ENCODE results near the gene BNC2. TPM values are rescaled to one million over a fixed set of nuclear protein-coding genes. Genes with fewer than 3 reads are reported as not detected.

Gene BNC2
- total RNA-seq, 1 experiment from 2014 or later: 0.20 TPM

DNA sequence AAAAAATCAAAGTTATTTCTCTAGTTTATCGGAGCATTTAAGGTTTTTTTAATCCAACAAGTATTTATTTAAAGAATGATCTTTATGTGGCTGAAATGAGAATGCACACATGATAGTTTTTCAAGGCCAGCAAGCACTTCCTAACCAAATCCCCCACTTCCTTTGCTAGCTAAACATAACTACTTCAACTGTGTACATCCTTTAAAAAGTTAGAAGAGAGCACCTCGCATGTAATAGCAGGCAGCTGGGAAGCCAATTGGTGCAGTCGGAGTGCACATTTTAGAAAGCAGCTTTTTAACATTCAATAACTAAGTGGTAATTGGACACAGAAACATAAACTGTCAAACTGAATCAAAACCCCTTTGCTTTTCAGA is 245.7 kb downstream of the BNC2 start:
- intact Hi-C loops (cut with micrococcal nuclease; ENCODE audit: unreplicated experiment): no loop called here

GRCh38 chr9:16623989-16624743 is 246.3 kb downstream of the BNC2 start:
- Histone ChIP-seq H3K27me3 (replicated peaks; ENCODE audit: control insufficient read depth, insufficient read depth, low read length) (no peaks in the 10 kb centered on the region), H3K4me3 (ENCODE audit: low read depth, low read length) (no peak overlapping the region), H3K9me3 (no peaks in the 10 kb centered on the region), H3K4me1 (no peaks in the 10 kb centered on the region), H3K36me3 (ENCODE audit: control insufficient read depth, insufficient read depth, low read length) (no peaks in the 10 kb centered on the region)
- Mint-ChIP-seq H3K9me3 (ENCODE audit: unreplicated experiment) (no peaks in the 10 kb centered on the region), H3K27me3 (ENCODE audit: insufficient read depth, unreplicated experiment) (peaks cover 5% of the 10 kb centered on the region), H3K4me3 (ENCODE audit: unreplicated experiment) (no peak overlapping the region), H3K36me3 (ENCODE audit: insufficient read depth, unreplicated experiment) (no peaks in the 10 kb centered on the region), H3K4me1 (ENCODE audit: low read depth, unreplicated experiment) (no peaks in the 10 kb centered on the region), H3K27ac (ENCODE audit: unreplicated experiment) (no peak overlapping the region)
- DNase-seq: no peak
- no peak for TF ChIP-seq CTCF (IDR thresholded peaks at IDR 0.05; ENCODE audit: insufficient read depth in 1 of 2, low read depth in 1 of 2, low read length in 1 of 2, severe bottlenecking in 1 of 2, unreplicated experiment in 1 of 2)
- intact Hi-C loops (cut with micrococcal nuclease; ENCODE audit: unreplicated experiment): no loop called here
- BruUV-seq (replicated peaks): no TSS peak
- CTCF ChIA-PET: no interaction called here
- POLR2A ChIA-PET: no interaction called here

More for the DNA sequence above, 245.7 kb downstream of the BNC2 start:
- Mint-ChIP-seq H3K36me3 (ENCODE audit: insufficient read depth, unreplicated experiment) (no peaks in the 10 kb centered on the region), H3K27ac (ENCODE audit: unreplicated experiment) (no peak overlapping the region), H3K4me3 (ENCODE audit: unreplicated experiment) (no peak overlapping the region), H3K4me1 (ENCODE audit: low read depth, unreplicated experiment) (no peaks in the 10 kb centered on the region), H3K9me3 (ENCODE audit: unreplicated experiment) (no peaks in the 10 kb centered on the region), H3K27me3 (ENCODE audit: insufficient read depth, unreplicated experiment) (peaks cover 5% of the 10 kb centered on the region)
- H3K4me3 ChIP-seq (ENCODE audit: low read depth, low read length): no peak overlapping the region
- ChIA-PET POLR2A (no interaction called here), CTCF (no interaction called here)
- no peak for TF ChIP-seq CTCF (IDR thresholded peaks at IDR 0.05; ENCODE audit: insufficient read depth in 1 of 2, low read depth in 1 of 2, low read length in 1 of 2, severe bottlenecking in 1 of 2, unreplicated experiment in 1 of 2)
- no peaks in the 10 kb centered on the region for H3K9me3 ChIP-seq
- BruUV-seq (replicated peaks): no TSS peak
- DNase-seq: no peak
- no peaks in the 10 kb centered on the region for H3K36me3 ChIP-seq (ENCODE audit: control insufficient read depth, insufficient read depth, low read length)
- no peaks in the 10 kb centered on the region for H3K27me3 ChIP-seq (replicated peaks; ENCODE audit: control insufficient read depth, insufficient read depth, low read length)
- no peaks in the 10 kb centered on the region for H3K4me1 ChIP-seq

DNA sequence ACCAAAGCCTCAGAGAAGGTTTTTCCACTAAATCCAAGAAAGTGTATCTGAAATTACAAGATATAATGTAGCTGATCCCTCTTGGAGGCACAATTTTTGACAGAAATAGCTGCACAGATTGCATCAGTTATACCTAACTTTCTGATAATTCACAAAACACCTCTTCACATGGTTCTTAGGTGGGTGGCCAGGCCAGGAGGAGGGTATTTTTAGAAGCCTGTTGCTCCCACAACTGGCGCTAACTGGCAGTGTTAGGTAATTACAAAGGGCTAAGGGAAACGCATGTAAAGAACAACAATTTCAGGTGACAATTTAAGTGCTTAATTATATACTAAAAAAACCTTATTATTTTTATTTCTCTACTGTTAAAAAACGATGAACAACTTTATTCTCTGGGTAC is 247.9 kb downstream of the BNC2 start:
- Histone ChIP-seq H3K4me1 (no peaks in the 10 kb centered on the region), H3K27me3 (replicated peaks; ENCODE audit: control insufficient read depth, insufficient read depth, low read length) (no peaks in the 10 kb centered on the region), H3K4me3 (ENCODE audit: low read depth, low read length) (no peak overlapping the region), H3K9me3 (no peaks in the 10 kb centered on the region), H3K36me3 (ENCODE audit: control insufficient read depth, insufficient read depth, low read length) (no peaks in the 10 kb centered on the region)
- DNase-seq: no peak
- ChIA-PET CTCF (no interaction called here), POLR2A (no interaction called here)
- H3K36me3 Mint-ChIP-seq (ENCODE audit: insufficient read depth, unreplicated experiment): no peaks in the 10 kb centered on the region
- intact Hi-C loops (cut with micrococcal nuclease; ENCODE audit: unreplicated experiment): no loop called here
- H3K4me1 Mint-ChIP-seq (ENCODE audit: low read depth, unreplicated experiment): no peaks in the 10 kb centered on the region
- peaks cover 5% of the 10 kb centered on the region for H3K27me3 Mint-ChIP-seq (ENCODE audit: insufficient read depth, unreplicated experiment)
- no peaks in the 10 kb centered on the region for H3K9me3 Mint-ChIP-seq (ENCODE audit: unreplicated experiment)
- no peak overlapping the region for H3K27ac Mint-ChIP-seq (ENCODE audit: unreplicated experiment)
- no peak for TF ChIP-seq CTCF (IDR thresholded peaks at IDR 0.05; ENCODE audit: insufficient read depth in 1 of 2, low read depth in 1 of 2, low read length in 1 of 2, severe bottlenecking in 1 of 2, unreplicated experiment in 1 of 2)
- no peak overlapping the region for H3K4me3 Mint-ChIP-seq (ENCODE audit: unreplicated experiment)
- no TSS peak for BruUV-seq (replicated peaks)

Measured in Caco-2 (cell line).